ENCODE results near the gene ZBED6.

Gene ZBED6

GRCh38 chr1:203842559-203842876, 47.1 kb downstream of the ZBED6 start:
- Mint-ChIP-seq H3K27me3 (no peaks in the 10 kb centered on the region), H3K27ac (no peak overlapping the region), H3K36me3 (ENCODE audit: low read depth) (peaks cover 88% of the 10 kb centered on the region), H3K4me1 (ENCODE audit: low read depth) (no peaks in the 10 kb centered on the region), H3K9me3 (no peaks in the 10 kb centered on the region), H3K4me3 (no peak overlapping the region)
- no peak for DNase-seq

- H3K36me3 Mint-ChIP-seq (ENCODE audit: low read depth) = peaks cover 88% of the 10 kb centered on the region
- no peaks in the 10 kb centered on the region for H3K27me3 Mint-ChIP-seq
- H3K4me1 Mint-ChIP-seq (ENCODE audit: low read depth) = no peaks in the 10 kb centered on the region
- H3K27ac Mint-ChIP-seq = peak overlapping the region; percentile 35
- H3K9me3 Mint-ChIP-seq = no peaks in the 10 kb centered on the region
- no peak for DNase-seq
- H3K4me3 Mint-ChIP-seq = no peak overlapping the region
Measured at GRCh38 chr1:203843435-203843834, 48.0 kb downstream of the ZBED6 start.
